A549 (cell line): Measurements from ENCODE around the gene ZDHHC16. TPM values are rescaled to one million over a fixed set of nuclear protein-coding genes. Genes with fewer than 3 reads are reported as not detected.

Source experiments
- ATAC-seq, 2 experiments: fragments of 200-7000 bp in 1 of 2; fragments of >200 bp in 1 of 2; cut with Nextera tagmentation in 1 of 2; cut with Tn5 transposase in 1 of 2; 3 replicates each; pipeline versions ENCODE4 v1.8.0 to v1.9.1; 2018 to 2020; ENCODE audit warnings: mild to moderate bottlenecking in 1 of 2, moderate library complexity in 1 of 2
- CTCF ChIA-PET: fragments of 300-600 bp; sonication (Branson Sonifier 250); formaldehyde crosslinking; extraction: SDS; loops from one replicate; lab custom pipeline; 2021; ENCODE audit warnings: antibody characterized with exemption, inconsistent platforms; lab: Yijun Ruan, JAX
- POLR2A ChIA-PET: fragments of 350-600 bp; formaldehyde crosslinking; extraction: SDS; loops from one replicate; lab custom pipeline; 2021; ENCODE audit warnings: antibody characterized with exemption, inconsistent platforms; lab: Yijun Ruan, JAX
- DNase-seq, 2 experiments: peaks; one replicate each; pipeline versions ENCODE4 v3.0.0 to v3.0.0-alpha.2; 2011 to 2016; ENCODE audit warnings: low read depth in 1 of 2, low spot score in 1 of 2
- FAIRE-seq: peaks from 2 replicates; lab custom pipeline; 2011; peaks lifted over from hg19 to GRCh38; lab: Jason Lieb, UNC
- H3K27ac ChIP-seq, 2 experiments: fragments of >200 bp; sonication (Bioruptor Twin); formaldehyde crosslinking; 3 replicates each; pipeline ENCODE4 v1.5.1; 2016 to 2017
- H3K4me1 ChIP-seq: fragments of >200 bp; sonication (Bioruptor Twin); formaldehyde crosslinking; 3 replicates; pipeline ENCODE4 v1.6.1; 2016
- H3K4me2 ChIP-seq: fragments of >200 bp; sonication (Bioruptor Twin); formaldehyde crosslinking; 3 replicates; pipeline ENCODE4 v1.6.1; 2016
- H3K4me3 ChIP-seq: fragments of >200 bp; sonication (Bioruptor Twin); formaldehyde crosslinking; 3 replicates; pipeline ENCODE4 v1.5.1; 2016
- H3K9me3 ChIP-seq: fragments of >200 bp; sonication (Bioruptor Twin); formaldehyde crosslinking; 3 replicates; pipeline ENCODE4 v1.6.1; 2016
- CBX2 ChIP-seq: fragments of 200-600 bp; sonication (generic); IDR thresholded peaks from 2 replicates; pipeline ENCODE4 v1.6.1; 2016; ENCODE audit warnings: low read depth, mild to moderate bottlenecking, borderline replicate concordance
- CBX8 ChIP-seq: fragments of 200-600 bp; sonication (generic); IDR thresholded peaks from 2 replicates; pipeline ENCODE4 v1.6.1; 2016
- CEBPB ChIP-seq, 2 experiments: fragments of >200 bp in 1 of 2; sonication (Bioruptor Twin) in 1 of 2; formaldehyde crosslinking in 1 of 2; IDR thresholded peaks; 2 replicates each; pipeline ENCODE4 v1.6.1; 2012 to 2016
- EHMT2 ChIP-seq: fragments of 200-600 bp; sonication (generic); IDR thresholded peaks from 2 replicates; pipeline ENCODE4 v1.6.1; 2016; ENCODE audit warnings: antibody characterized with exemption, low read depth, mild to moderate bottlenecking, moderate library complexity
- EP300 ChIP-seq, 2 experiments: fragments of >200 bp; sonication (Bioruptor Twin); formaldehyde crosslinking; IDR thresholded peaks; 2 replicates in 1 of 2; 3 replicates in 1 of 2; pipeline ENCODE4 v1.6.1; 2016 to 2017
- ESRRA ChIP-seq: fragments of 150-350 bp; IDR thresholded peaks from 2 replicates; pipeline ENCODE4 v1.6.1; 2014; ENCODE audit warnings: mild to moderate bottlenecking, low read length, borderline replicate concordance
- FOSB ChIP-seq: fragments of 250-450 bp; sonication (Bioruptor Pico); IDR thresholded peaks from 2 replicates; pipeline ENCODE4 v1.5.0; 2020; ENCODE audit warnings: mild to moderate bottlenecking, moderate library complexity
- HOXA7 ChIP-seq: fragments of 250-450 bp; sonication (Bioruptor Pico); IDR thresholded peaks from 2 replicates; pipeline ENCODE4 v1.5.0; 2020; ENCODE audit warnings: mild to moderate bottlenecking, moderate library complexity
- MAX ChIP-seq: IDR thresholded peaks from 2 replicates; pipeline ENCODE4 v1.6.1; 2012
- MYC ChIP-seq: IDR thresholded peaks from 2 replicates; pipeline ENCODE4 v1.6.1; 2012; ENCODE audit warnings: mild to moderate bottlenecking, inconsistent platforms, low read length, improper control_type of control experiment, borderline replicate concordance
- PHF8 ChIP-seq: fragments of 200-600 bp; sonication (generic); IDR thresholded peaks from 2 replicates; pipeline ENCODE4 v1.6.1; 2016; ENCODE audit warnings: low read depth, mild to moderate bottlenecking, antibody characterized with exemption, moderate library complexity, borderline replicate concordance
- POLR2AphosphoS2 ChIP-seq: conservative IDR thresholded peaks from 2 replicates; pipeline ENCODE4 v1.6.1; 2012; ENCODE audit warnings: low read length, improper control_type of control experiment, inconsistent platforms
- RCOR1 ChIP-seq: fragments of 150-350 bp; IDR thresholded peaks from 2 replicates; pipeline ENCODE4 v1.6.1; 2014; ENCODE audit warnings: antibody characterized with exemption, low read length, low read depth
- REST ChIP-seq: fragments of 200-600 bp; sonication (generic); IDR thresholded peaks from 2 replicates; pipeline ENCODE4 v1.6.1; 2016; ENCODE audit warnings: antibody characterized with exemption, mild to moderate bottlenecking, moderate library complexity
- RNF2 ChIP-seq: fragments of 200-600 bp; sonication (generic); IDR thresholded peaks from 2 replicates; pipeline ENCODE4 v1.6.1; 2016; ENCODE audit warnings: low read depth, mild to moderate bottlenecking, antibody characterized with exemption, moderate library complexity, borderline replicate concordance
- SMC3 ChIP-seq: fragments of >200 bp; sonication (Bioruptor Twin); formaldehyde crosslinking; IDR thresholded peaks from 3 replicates; pipeline ENCODE4 v1.6.1; 2018; ENCODE audit warnings: inconsistent platforms
- ZC3H11A ChIP-seq: fragments of 450-650 bp; IDR thresholded peaks from 2 replicates; pipeline ENCODE4 v1.6.1; 2014; ENCODE audit warnings: antibody characterized with exemption, mild to moderate bottlenecking
- ZSCAN20 ChIP-seq: fragments of 250-450 bp; sonication (Bioruptor Pico); IDR thresholded peaks from 2 replicates; pipeline ENCODE4 v1.8.0; 2022; ENCODE audit warnings: mild to moderate bottlenecking, moderate library complexity
- WGBS: methylation state at CpG from one replicate; pipeline ENCODE4 v1.1.6; 2017; ENCODE audit errors: missing lambda C conversion rate; 5-methylcytosine and 5-hydroxymethylcytosine counted together
- polyA plus RNA-seq, 4 experiments: library from polyadenylated mRNA; depleted of rRNA in 3 of 4; stranded (reverse); fragments of >200 nt; fragmentation: RNase III in 1 of 4; extraction: RNeasy Plus Mini Kit Qiagen cat#74134 plus additional on column Dnase treatment in 1 of 4; gene quantifications; 2 replicates in 3 of 4; 3 replicates in 1 of 4; pipeline ENCODE4 v1.2.3, GENCODE V29; 2011 to 2017
- TF ChIP-seq, protein P1 (sequence below): fragments of 150-350 bp; IDR thresholded peaks from 2 replicates; pipeline ENCODE4 v1.6.1; 2014; ENCODE audit warnings: low read depth, mild to moderate bottlenecking, low read length
- TF ChIP-seq, protein P2 (sequence below): IDR thresholded peaks from 2 replicates; pipeline ENCODE4 v1.6.1; 2012
- TF ChIP-seq, protein P3 (sequence below): fragments of 250-450 bp; sonication (Bioruptor Pico); IDR thresholded peaks from 2 replicates; pipeline ENCODE4 v1.5.0; 2021; ENCODE audit warnings: mild to moderate bottlenecking, moderate library complexity, borderline replicate concordance

ZDHHC16 gene
- polyA plus RNA-seq, 2 of the 4 experiments (the other 2 are of a cell fraction): 47.7 to 57.0 TPM

DNA sequence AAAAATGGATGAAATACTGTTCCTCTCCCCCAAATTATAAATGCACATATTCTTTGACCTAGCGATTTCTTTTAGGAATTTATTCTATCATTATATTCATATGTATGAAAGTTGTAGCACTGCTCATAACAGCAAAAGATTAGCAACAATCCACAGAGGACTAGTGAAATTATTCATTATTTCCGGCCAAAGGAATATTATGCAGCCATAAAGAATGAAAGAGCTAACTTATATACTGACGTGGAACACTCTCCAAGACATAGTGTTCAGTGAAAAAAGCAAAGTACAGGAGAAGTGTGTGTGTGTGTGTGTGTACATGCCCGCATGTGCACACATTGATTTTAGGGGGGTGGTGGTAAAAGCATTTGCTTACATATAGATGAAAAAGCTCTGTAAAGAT is 28.9 kb downstream of the ZDHHC16 start:
- Histone ChIP-seq H3K4me3 (no peak overlapping the region), H3K4me2 (no peak overlapping the region), H3K27ac (no peak overlapping the region), H3K9me3 (no peaks in the 10 kb centered on the region), H3K4me1 (no peaks in the 10 kb centered on the region; the same call in 2 of the 3 replicates)
- ChIA-PET POLR2A (no interaction called here), CTCF (interaction anchor here (0.8 to 5.4 kb wide), 7 partner anchors 8 to 78 kb away, joined by 3 to 28 read pairs (median 7); no protein-coding TSS in a partner anchor)
- no peak for ATAC-seq
- DNase-seq: no peak
- FAIRE-seq: no peak
- TF ChIP-seq RCOR1: no peak
- no peak for TF ChIP-seq SMC3
- TF ChIP-seq MYC: no peak
- TF ChIP-seq CBX8: no peak
- TF ChIP-seq POLR2AphosphoS2: no peak
- no peak for TF ChIP-seq FOSB (CRISPR knock-in tag)
- TF ChIP-seq, protein P1, sequence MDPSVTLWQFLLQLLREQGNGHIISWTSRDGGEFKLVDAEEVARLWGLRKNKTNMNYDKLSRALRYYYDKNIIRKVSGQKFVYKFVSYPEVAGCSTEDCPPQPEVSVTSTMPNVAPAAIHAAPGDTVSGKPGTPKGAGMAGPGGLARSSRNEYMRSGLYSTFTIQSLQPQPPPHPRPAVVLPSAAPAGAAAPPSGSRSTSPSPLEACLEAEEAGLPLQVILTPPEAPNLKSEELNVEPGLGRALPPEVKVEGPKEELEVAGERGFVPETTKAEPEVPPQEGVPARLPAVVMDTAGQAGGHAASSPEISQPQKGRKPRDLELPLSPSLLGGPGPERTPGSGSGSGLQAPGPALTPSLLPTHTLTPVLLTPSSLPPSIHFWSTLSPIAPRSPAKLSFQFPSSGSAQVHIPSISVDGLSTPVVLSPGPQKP: no peak
- TF ChIP-seq REST: no peak
- no peak for TF ChIP-seq ESRRA
- no peak for TF ChIP-seq MAX
- TF ChIP-seq CBX2: no peak
- no peak for TF ChIP-seq EHMT2
- WGBS: 91% methylated on average over 4 of the region's 4 CpGs

GRCh38 chr10:97475936-97476594 is 30.1 kb downstream of the ZDHHC16 start:
- Histone ChIP-seq H3K9me3 (no peaks in the 10 kb centered on the region), H3K4me2 (no peak overlapping the region), H3K4me3 (no peak overlapping the region), H3K27ac (no peak overlapping the region), H3K4me1 (peaks cover 7% of the 10 kb centered on the region; the same call in 2 of the 3 replicates)
- FAIRE-seq: no peak
- CTCF ChIA-PET: interaction anchor here (0.5 to 5.4 kb wide), 8 partner anchors 9 to 96 kb away, joined by 3 to 28 read pairs (median 4); partner anchors contain the start of gene ANKRD2
- POLR2A ChIA-PET: no interaction called here
- DNase-seq: no peak
- no peak; a peak in 1 of 6 replicates for ATAC-seq
- WGBS: 84% methylated on average over 2 of the region's 2 CpGs
- TF ChIP-seq EP300 (IDR thresholded peaks at IDR 0.05) (no peak), SMC3 (no peak), REST (no peak), HOXA7 (CRISPR knock-in tag) (no peak), RCOR1 (no peak), MAX (no peak), CEBPB (IDR thresholded peaks at IDR 0.05) (no peak), PHF8 (no peak), ZSCAN20 (CRISPR knock-in tag) (no peak), RNF2 (no peak), CBX2 (no peak), ZC3H11A (no peak), EHMT2 (no peak)
- TF ChIP-seq, protein P2, sequence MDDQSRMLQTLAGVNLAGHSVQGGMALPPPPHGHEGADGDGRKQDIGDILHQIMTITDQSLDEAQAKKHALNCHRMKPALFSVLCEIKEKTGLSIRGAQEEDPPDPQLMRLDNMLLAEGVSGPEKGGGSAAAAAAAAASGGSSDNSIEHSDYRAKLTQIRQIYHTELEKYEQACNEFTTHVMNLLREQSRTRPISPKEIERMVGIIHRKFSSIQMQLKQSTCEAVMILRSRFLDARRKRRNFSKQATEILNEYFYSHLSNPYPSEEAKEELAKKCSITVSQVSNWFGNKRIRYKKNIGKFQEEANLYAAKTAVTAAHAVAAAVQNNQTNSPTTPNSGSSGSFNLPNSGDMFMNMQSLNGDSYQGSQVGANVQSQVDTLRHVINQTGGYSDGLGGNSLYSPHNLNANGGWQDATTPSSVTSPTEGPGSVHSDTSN: no peak
- TF ChIP-seq, protein P3, sequence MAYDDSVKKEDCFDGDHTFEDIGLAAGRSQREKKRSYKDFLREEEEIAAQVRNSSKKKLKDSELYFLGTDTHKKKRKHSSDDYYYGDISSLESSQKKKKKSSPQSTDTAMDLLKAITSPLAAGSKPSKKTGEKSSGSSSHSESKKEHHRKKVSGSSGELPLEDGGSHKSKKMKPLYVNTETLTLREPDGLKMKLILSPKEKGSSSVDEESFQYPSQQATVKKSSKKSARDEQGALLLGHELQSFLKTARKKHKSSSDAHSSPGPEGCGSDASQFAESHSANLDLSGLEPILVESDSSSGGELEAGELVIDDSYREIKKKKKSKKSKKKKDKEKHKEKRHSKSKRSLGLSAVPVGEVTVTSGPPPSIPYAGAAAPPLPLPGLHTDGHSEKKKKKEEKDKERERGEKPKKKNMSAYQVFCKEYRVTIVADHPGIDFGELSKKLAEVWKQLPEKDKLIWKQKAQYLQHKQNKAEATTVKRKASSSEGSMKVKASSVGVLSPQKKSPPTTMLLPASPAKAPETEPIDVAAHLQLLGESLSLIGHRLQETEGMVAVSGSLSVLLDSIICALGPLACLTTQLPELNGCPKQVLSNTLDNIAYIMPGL: no peak
